Raji (cell line): Measurements from ENCODE around the gene COMMD10.

Source experiments
- POLR2A ChIP-seq: IDR thresholded peaks from 2 replicates; pipeline ENCODE4 v1.6.1; 2011; ENCODE audit warnings: low read depth, low read length, control low read depth; ENCODE audit not compliant: insufficient read depth

The COMMD10 gene

DNA sequence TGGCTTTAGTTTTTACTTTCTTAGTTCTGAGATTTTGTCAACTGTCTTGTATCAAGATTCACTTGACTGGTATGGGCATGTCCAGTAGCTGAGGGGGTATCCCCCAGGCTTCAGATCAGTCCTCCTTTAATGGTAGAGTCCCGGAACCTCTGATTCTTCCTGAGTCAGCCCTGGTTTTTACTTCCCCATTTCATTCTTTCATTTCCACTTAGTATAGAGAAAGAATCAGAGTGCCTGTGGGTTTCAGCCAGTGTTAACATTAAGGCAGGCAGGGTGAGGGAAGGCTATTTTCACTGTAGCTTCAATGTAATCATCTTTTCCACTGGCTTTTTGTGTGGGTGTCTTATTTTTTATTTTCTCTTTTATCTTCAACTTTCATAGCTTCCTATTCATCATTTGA lies 8.3 kb upstream of the COMMD10 start:
- no peak for TF ChIP-seq POLR2A

DNA sequence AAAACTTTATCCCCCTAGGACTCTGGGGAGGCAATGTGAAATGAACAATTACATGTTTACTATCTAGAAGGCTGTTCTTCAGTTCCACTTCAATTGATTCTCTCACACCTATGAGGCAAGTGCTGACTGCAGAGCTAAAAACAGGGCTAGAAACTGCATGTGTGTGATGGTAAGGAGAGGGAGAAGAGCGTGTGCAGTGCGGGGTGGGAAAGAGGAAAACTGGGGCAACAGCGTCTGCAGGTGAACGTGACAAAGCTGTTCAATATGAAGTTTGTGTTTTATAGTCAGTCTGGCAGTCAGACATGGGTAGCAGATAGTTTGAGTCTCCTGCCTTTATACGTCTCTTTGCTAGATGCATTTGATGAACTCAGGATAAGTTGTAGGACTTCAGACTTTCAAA lies 6.6 kb upstream of the COMMD10 start:
- no peak for TF ChIP-seq POLR2A

DNA sequence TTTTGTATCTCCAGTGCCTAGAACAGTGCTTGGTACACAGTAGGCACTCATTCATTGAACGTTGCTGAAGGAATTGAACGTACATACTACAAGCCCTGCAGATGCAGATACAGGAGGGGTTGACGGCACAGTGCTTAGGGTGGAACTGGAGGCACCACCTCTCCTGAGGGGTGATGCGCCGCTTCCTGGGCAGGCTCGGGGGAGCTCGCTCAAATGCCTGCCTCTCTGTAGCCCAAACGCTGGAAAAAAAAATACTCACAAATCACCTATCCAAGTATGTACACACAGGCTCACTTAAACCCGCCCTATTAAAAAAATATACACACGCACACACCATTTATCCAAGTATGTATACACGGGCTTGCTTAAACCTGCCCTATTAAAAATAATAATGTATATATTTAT lies 536 bp upstream of the COMMD10 start:
- peak; percentile 26; the same call in 1 of the 2 replicates for TF ChIP-seq POLR2A

DNA sequence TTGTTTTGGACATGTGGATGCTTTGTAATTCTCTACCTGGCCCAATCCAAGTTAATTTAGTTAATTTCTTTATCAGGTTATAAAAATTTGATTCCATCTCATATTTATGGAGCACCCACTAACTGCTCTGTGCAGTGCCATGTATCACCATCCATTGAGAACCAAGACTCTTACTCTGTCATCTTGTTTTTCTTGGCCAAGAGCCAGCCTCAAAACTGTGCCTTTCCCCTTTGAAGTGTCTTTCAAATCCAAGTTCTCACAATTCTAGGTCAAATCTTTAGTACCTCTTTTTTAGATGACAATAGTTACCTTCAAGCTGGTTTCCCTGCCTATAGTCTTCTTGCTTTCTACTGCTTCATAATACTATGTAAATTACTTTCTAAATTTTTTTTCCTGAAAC lies 3.2 kb downstream of the COMMD10 start:
- TF ChIP-seq POLR2A, result no peak

DNA sequence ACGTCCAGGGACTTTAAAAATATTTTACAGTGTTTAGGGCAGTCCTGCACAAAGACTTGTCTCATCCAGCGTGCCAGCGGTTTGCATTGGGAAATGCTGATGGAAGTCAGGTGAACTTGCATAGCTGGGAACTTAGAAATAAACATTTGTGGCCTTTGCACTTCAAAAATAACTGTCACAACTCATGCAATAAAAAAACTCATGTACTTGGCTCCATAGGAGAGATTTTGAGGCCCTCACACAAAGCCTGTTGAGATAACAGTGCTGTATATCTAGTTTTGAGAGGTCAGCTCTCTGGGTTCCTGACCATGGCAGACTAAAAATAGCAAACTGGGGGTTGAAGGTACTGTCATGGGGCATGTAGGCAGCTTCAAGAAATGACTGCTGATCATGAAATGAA lies 5.5 kb downstream of the COMMD10 start:
- no peak for TF ChIP-seq POLR2A

DNA sequence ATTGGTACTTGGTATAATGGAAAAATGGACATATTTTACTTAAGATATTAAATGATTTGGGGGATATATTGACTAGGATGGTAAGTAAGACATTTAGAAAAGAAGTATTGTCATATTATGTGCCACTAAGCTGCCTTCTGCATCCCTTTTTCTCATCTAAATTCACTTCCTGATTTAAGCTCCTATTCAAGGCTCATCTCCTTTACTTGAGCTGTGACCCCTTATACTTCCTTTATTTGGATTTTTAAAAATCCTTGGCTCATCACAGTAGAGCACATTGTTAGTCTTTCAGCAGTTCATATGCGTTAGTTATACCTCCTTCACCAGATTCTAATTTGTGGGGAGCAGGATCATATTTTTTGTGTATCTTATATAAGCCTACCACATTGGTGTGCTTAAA lies 6.6 kb downstream of the COMMD10 start:
- no peak for TF ChIP-seq POLR2A

DNA sequence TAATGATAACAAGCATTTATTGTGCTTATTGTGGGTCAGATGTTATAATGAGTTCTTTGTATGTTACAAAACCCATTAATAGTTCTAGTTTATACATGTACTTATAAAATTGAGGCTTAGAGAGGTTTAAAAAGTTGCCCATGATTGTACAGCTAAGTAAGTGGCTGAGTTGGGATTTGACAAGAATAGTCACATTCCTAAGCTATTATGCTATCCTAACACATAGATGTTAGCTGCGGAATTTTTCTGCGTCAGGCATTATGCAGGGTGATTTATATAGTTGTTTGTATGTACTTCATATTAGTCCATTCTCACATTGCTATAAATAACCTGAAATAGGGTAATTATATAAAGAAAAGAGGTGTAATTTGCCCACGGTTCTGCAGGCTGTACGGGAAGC lies 12.5 kb downstream of the COMMD10 start:
- TF ChIP-seq POLR2A, result no peak

DNA sequence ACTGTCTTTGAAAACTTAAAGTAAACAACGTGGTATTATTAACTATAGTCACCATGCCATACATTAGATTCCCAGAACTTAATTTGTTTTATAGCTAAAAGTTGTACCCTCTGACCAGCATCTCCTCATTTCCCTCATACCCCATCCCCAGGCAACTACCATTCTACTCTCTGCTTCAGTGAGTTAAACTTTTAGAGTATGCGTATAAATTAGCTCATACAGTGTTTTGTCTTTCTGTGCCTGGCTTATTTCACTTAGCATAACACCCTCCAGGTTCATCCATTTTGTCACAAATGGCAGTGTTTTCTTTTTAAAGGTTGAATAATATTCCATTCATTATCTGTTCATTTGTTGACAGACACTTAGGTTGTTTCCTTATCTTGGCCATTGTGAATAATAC lies 14.2 kb downstream of the COMMD10 start:
- no peak for TF ChIP-seq POLR2A

GRCh38 chr5:116115163-116115562 lies 30.3 kb downstream of the COMMD10 start:
- TF ChIP-seq POLR2A, result no peak

- TF ChIP-seq POLR2A, result no peak
Measured at GRCh38 chr5:116130471-116130870, 45.6 kb downstream of the COMMD10 start.

- no peak for TF ChIP-seq POLR2A
Measured at GRCh38 chr5:116130976-116131375, 46.2 kb downstream of the COMMD10 start.

DNA sequence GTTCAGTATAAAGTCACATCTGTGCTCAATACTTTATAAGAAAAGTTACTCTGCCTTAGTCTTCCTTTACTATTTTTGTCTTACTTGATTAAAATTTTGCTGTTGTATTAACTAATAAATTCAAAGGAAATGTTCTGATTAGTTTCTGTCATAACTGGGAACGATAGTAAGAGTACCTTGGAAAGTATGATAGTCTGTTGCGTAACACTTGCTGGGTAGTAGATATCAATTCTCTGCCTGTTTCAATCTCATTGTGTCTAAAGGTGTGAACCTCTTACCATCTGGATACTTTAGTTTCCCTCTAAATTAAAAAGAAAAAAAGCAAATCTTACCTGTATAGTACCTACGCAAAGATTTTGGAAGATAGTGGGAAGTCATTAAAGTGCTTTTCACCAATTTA lies 48.5 kb downstream of the COMMD10 start:
- TF ChIP-seq POLR2A, result no peak

DNA sequence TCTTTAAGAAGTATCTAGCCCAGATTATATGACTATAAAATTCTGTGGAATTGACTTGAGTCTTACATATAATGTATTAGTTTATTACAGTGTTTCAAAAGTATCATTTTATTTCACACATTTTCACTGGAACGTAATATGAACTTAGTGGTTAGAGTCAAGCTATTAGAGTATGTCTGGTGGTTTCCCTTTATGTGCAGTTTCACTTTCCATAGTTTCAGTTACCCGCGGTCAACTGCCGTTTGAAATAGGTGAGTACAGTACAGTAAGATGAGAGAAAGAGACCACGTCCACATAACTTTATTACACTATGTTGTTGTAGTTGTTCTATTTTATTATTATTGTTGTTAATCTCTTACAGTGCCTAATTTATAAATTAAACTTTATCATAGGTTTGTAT lies 50.5 kb downstream of the COMMD10 start:
- no peak for TF ChIP-seq POLR2A

DNA sequence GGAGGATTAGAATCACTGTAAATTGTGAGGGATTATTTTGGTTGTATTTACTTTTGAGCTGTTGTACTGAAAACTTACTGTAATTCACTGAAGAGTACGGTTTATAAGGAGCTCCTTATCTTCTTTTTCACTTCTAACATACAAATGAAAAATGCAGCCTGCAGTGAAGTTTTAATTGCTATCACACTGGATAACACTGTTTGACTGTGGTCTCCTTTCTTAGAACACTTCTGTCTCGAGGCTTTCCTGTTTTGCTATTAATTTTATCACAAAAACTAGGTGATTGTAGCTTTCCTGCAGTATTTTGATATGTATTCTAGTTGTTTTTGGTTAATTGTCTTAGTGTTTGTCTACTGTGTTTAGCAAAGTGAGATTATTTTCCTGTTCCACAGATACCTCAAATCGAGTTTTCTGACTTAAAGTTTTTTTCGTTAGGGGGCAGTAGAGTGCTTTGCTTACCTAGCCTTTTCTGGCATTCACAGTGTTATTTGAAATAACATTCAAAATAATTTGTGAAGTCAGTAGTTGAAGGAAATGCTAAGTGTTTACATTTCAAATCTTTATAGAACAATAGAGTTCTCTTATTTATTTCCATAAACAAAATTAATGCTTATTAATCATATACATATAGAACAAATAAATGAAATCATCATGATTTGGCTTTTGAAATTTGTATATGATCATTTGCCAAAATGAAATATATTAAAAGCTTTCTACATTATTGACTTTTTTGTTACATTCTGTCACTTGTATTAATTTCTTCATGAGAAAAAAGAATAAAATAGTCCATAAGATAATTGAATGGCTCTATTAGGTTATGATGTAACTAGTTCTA lies 52.9 kb downstream of the COMMD10 start:
- no peak for TF ChIP-seq POLR2A

- no peak for TF ChIP-seq POLR2A
Measured at GRCh38 chr5:116142495-116142894, 57.7 kb downstream of the COMMD10 start.

DNA sequence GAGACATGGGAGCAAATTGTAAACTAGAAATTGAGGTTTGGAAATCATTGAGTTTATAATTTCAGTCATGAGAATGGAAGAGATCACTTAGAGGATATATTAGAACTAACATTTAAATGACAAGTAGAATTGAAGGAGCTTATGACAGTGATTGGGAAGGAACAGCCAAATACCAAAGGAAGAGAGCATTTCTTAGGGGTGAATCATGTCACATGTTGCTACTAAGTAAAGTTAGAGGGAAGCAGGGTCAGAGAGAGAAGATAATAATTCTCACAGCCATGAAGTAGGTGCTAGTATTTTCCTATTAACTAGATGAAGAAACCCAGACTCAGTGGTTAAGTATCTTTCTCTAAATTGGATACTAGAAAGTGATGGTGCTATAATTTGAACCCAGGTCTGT lies 59.3 kb downstream of the COMMD10 start:
- no peak for TF ChIP-seq POLR2A

- no peak for TF ChIP-seq POLR2A
Measured at GRCh38 chr5:116144991-116145390, 60.2 kb downstream of the COMMD10 start.
